Fibroblast of pulmonary artery (primary cell): ENCODE data around the gene PTP4A2.

Source experiments
- DNase-seq: peaks from one replicate; pipeline ENCODE4 v3.0.0-alpha.2; 2010; ENCODE audit warnings: low read depth
- H3K4me3 ChIP-seq: replicated peaks from 2 replicates; pipeline ENCODE4 v1.5.1; 2011; ENCODE audit warnings: low read depth, mild to moderate bottlenecking, control low read depth, low read length, moderate library complexity
- CTCF ChIP-seq: IDR thresholded peaks from 2 replicates; pipeline ENCODE4 v1.5.1; 2011; ENCODE audit warnings: mild to moderate bottlenecking, control low read depth, low read length, inconsistent platforms; ENCODE audit errors: missing control alignments

The PTP4A2 gene

DNA sequence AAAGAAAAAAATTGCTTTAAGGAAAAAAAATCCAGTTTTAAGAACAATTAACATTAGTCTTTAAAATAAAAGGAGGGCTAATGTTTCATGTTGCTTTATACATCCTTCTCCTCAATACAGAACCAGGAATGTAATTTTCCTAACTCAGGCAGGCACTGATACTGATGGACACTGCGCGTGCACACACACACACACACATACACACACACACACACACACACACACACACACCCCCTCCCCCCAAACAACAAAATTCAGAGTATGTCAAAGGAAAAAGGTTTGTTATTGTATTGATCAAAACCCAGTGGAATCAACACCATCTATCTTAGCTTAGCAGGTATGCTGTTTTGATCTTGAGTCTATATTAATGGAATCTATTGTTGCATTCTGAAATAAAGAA lies 31.6 kb downstream of the PTP4A2 start:
- DNase-seq, result no peak
- H3K4me3 ChIP-seq, result no peak overlapping the region
- no peak for TF ChIP-seq CTCF

DNA sequence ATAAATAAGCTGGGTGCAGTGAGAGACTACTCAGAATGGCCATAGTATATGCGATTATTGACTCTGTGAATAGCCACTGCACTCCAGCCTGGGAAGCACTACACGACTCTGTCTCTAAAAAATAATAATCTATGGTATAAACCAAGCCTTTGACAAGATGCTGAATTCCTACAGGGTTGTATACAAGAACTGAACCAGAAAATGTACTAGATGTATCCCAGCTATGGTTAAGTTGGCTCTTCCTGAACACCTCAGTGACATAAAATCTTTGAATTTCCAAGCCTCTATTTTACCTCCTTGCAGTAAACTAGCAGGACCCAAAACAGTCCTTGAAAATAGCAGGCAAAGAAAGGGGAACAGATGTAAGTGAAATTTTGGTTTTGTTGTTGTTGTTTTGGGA lies 32.5 kb downstream of the PTP4A2 start:
- no peak for TF ChIP-seq CTCF
- DNase-seq, result no peak
- H3K4me3 ChIP-seq, result no peak overlapping the region

DNA sequence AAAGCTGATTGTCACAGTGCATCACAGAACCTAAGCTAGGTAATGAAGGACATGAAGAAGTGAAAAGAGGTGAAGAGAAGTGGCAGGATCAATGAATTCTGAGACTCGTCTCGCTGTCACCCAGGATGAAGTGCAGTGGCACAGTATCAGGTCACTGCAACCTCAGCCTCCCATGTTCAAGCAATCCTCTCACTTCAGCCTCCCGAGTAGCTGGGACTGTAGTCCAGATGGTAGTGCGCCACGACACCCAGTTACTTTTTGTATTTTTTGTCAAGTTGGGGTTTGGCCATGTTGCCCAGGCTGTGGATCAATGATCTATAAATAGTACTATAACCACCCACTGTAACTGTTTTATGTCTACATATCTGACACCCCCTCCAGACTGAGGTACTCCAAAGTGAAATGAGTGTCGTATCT lies 33.1 kb downstream of the PTP4A2 start:
- H3K4me3 ChIP-seq, result no peak overlapping the region
- DNase-seq, result no peak
- no peak for TF ChIP-seq CTCF

- TF ChIP-seq CTCF, result no peak
- DNase-seq, result peak; percentile 30
- H3K4me3 ChIP-seq, result no peak overlapping the region
Measured at GRCh38 chr1:31904339-31905092, 33.7 kb downstream of the PTP4A2 start.

DNA sequence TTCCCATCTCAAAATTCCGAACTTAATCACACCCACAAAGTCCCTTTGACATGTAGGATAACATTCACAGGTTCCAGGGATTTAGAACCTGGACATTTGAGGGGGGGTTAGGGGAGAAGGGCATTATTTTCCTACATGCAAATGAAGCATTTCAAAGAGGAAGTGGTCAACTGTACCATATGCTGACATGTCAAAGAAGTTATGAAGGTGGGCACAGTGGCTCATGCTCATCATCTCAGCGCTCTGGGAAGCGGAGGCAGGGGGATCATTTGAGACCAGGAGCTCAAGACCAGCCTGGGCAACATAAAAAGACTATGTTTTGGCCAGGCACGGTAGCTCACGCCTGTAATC lies 35.7 kb downstream of the PTP4A2 start:
- TF ChIP-seq CTCF, result no peak
- H3K4me3 ChIP-seq, result no peak overlapping the region
- no peak for DNase-seq

DNA sequence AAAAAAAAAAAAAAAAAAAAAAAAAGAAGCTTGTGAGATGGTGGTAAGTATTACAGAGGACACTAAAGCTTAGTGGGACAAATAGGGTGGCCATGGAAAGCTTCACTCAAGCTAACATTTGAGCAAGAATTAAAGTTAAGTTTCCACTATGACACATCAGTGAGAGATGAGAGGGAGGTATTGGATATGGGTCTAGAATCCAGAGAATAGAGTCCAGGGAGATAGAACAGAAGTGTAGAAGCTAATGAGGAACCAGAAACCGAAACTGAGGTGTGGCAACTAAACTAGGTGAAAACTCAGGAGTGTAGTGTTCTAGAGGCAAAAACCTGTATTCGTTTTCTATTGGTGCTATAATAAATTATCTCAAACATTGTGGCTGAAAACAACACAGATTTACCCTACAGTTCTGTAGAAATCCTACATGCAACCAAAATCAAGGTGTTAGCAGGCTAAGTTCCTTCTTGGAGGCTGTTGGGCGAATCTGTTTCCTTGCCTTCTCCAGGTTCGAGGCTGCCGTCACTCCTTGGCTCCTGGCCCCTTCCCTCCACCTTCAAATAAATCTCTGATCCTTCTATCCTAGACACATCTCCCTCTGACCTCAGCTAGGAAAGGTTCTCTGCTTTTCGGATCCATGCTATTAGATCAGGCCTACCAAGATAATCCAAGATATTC lies 36.2 kb downstream of the PTP4A2 start:
- DNase-seq, result no peak
- no peak for TF ChIP-seq CTCF
- no peak overlapping the region for H3K4me3 ChIP-seq

- no peak for DNase-seq
- no peak for TF ChIP-seq CTCF
- H3K4me3 ChIP-seq, result no peak overlapping the region
Measured at GRCh38 chr1:31900790-31901189, 37.4 kb downstream of the PTP4A2 start.
